Hepatocyte (in vitro differentiated cells): ENCODE measurements around the gene LRRFIP1.

Experiments used
- CTCF ChIP-seq: fragments of 200-600 bp; sonication (generic); IDR thresholded peaks from 2 replicates; pipeline ENCODE4 v1.5.1; 2016; ENCODE audit warnings: antibody characterized with exemption, mild to moderate bottlenecking; ENCODE audit not compliant: poor library complexity
- EZH2 ChIP-seq: fragments of 200-600 bp; sonication (generic); IDR thresholded peaks from 2 replicates; pipeline ENCODE4 v1.6.1; 2016; ENCODE audit warnings: antibody characterized with exemption, mild to moderate bottlenecking, borderline replicate concordance
- EZH2phosphoT487 ChIP-seq: fragments of 200-600 bp; sonication (generic); IDR thresholded peaks from one replicate; pipeline ENCODE4 v1.6.1; 2018; ENCODE audit warnings: antibody characterized with exemption, mild to moderate bottlenecking, low read depth, moderate library complexity; ENCODE audit not compliant: unreplicated experiment, severe bottlenecking

GRCh38 chr2:237765875-237766274 lies 138.5 kb downstream of the LRRFIP1 start:
- TF ChIP-seq EZH2phosphoT487 (no peak), CTCF (no peak), EZH2 (no peak)
